Measurements from ENCODE around the gene ASAP2.

ASAP2 gene

DNA sequence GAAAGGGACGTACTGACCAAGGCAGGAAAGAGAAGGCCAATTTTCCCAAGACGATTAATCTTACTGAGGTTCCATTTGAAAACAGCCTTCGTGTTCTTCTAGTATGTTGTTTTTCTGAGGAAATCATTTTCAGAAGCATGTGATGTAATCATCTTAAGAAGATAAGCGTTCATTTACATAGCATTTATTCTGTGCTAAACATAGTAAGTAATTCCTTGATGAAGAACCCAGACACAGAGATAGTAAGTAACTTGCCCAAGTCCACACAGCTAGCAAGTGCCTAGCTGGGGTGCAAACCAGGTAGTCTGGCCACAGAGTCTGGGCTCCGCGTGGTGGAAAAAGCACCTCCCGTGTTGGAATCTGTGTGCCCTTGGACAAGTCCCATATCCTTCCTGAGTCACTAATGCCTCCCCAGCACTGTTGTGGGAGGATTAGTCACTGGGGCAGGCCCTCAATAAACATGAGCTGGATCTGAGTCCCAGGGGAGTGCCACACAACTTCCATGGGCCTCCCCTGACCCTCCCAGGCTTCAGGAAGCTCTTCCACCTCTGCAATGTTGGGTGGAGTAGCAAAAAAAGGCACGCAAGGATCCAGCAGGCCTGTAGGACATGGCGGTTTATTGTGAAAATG lies 26.9 kb upstream of the ASAP2 start:
- Histone ChIP-seq H3K79me2 (ENCODE audit: insufficient read depth, low read depth) (no peaks in the 10 kb centered on the region), H2AFZ (ENCODE audit: low read depth) (no peak overlapping the region), H3K4me2 (no peak overlapping the region), H3K36me3 (ENCODE audit: insufficient read depth) (no peaks in the 10 kb centered on the region), H3K27me3 (ENCODE audit: insufficient read depth, low read depth) (no peaks in the 10 kb centered on the region), H3K9ac (no peak overlapping the region), H4K20me1 (ENCODE audit: insufficient read depth) (no peaks in the 10 kb centered on the region), H3K27ac (no peak overlapping the region), H3K4me3 (IDR thresholded peaks at IDR 0.05; ENCODE audit: insufficient read depth, low read depth, low read length) (no peak overlapping the region), H3K4me1 (ENCODE audit: low read depth, poor library complexity, severe bottlenecking) (no peaks in the 10 kb centered on the region)
- TF ChIP-seq, protein P1, sequence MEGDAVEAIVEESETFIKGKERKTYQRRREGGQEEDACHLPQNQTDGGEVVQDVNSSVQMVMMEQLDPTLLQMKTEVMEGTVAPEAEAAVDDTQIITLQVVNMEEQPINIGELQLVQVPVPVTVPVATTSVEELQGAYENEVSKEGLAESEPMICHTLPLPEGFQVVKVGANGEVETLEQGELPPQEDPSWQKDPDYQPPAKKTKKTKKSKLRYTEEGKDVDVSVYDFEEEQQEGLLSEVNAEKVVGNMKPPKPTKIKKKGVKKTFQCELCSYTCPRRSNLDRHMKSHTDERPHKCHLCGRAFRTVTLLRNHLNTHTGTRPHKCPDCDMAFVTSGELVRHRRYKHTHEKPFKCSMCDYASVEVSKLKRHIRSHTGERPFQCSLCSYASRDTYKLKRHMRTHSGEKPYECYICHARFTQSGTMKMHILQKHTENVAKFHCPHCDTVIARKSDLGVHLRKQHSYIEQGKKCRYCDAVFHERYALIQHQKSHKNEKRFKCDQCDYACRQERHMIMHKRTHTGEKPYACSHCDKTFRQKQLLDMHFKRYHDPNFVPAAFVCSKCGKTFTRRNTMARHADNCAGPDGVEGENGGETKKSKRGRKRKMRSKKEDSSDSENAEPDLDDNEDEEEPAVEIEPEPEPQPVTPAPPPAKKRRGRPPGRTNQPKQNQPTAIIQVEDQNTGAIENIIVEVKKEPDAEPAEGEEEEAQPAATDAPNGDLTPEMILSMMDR (conservative IDR thresholded peaks at IDR 0.05; ENCODE audit: low read depth, low read length), result no peak

DNA sequence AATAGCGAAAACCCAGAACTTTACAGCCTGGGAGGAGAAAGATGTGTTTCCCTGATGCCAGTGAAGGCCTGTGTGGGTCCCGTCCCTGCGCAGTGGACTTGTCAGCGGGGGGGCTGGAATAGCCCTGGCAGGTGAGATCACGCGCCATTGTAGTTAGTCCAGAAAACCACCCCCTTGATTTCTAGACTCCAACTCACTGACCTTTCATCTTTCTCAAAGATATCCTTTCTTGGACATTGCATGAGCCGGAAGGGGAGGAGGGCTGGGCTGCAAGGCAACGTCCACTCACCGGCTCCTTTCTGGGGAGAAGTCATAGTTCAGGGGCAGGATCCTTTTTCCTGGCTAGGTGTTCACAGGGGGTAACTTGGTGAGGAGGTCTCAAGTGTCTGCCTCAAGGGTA lies 22.3 kb upstream of the ASAP2 start:
- Histone ChIP-seq H3K4me3 (IDR thresholded peaks at IDR 0.05; ENCODE audit: insufficient read depth, low read depth, low read length) (no peak overlapping the region), H3K9ac (no peak overlapping the region), H2AFZ (ENCODE audit: low read depth) (no peak overlapping the region), H3K79me2 (ENCODE audit: insufficient read depth, low read depth) (no peaks in the 10 kb centered on the region), H3K27ac (no peak overlapping the region), H3K27me3 (ENCODE audit: insufficient read depth, low read depth) (no peaks in the 10 kb centered on the region), H4K20me1 (ENCODE audit: insufficient read depth) (no peaks in the 10 kb centered on the region), H3K4me2 (no peak overlapping the region), H3K4me1 (ENCODE audit: low read depth, poor library complexity, severe bottlenecking) (no peaks in the 10 kb centered on the region), H3K36me3 (ENCODE audit: insufficient read depth) (no peaks in the 10 kb centered on the region)
- TF ChIP-seq, protein P1 (conservative IDR thresholded peaks at IDR 0.05; ENCODE audit: low read depth, low read length), result no peak

DNA sequence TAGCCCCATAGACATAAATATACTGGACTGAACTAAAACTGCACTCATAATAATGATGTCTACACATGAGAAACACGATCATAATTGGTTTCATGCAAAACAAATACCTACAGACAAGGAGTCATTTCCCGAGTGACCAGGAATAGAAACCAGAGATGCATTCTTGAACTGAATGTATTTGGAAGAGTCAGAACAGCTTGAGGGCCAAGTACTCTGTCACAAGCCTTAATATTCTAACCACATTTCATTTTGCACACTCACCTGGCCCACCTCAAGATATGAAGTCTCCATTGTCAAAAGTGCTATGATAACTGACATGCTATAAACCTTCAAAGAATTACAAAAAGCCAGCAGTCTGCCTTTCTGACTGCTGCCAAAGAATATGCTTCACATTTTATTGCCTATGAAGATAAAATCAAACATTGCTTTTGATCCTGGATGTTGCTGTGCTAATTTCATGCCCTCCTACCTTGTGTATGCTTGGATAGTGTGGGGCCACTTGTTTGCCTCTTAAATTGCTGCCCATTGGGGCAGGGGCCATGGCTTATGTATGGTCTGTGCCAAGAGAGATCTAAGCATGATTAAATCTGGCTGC lies 18.9 kb upstream of the ASAP2 start:
- Histone ChIP-seq H2AFZ (ENCODE audit: low read depth) (no peak overlapping the region), H4K20me1 (ENCODE audit: insufficient read depth) (no peaks in the 10 kb centered on the region), H3K27me3 (ENCODE audit: insufficient read depth, low read depth) (no peaks in the 10 kb centered on the region), H3K4me1 (ENCODE audit: low read depth, poor library complexity, severe bottlenecking) (no peaks in the 10 kb centered on the region), H3K4me3 (IDR thresholded peaks at IDR 0.05; ENCODE audit: insufficient read depth, low read depth, low read length) (no peak overlapping the region), H3K27ac (no peak overlapping the region), H3K9ac (no peak overlapping the region), H3K36me3 (ENCODE audit: insufficient read depth) (no peaks in the 10 kb centered on the region), H3K4me2 (no peak overlapping the region), H3K79me2 (ENCODE audit: insufficient read depth, low read depth) (no peaks in the 10 kb centered on the region)
- TF ChIP-seq, protein P1 (conservative IDR thresholded peaks at IDR 0.05; ENCODE audit: low read depth, low read length), result no peak

DNA sequence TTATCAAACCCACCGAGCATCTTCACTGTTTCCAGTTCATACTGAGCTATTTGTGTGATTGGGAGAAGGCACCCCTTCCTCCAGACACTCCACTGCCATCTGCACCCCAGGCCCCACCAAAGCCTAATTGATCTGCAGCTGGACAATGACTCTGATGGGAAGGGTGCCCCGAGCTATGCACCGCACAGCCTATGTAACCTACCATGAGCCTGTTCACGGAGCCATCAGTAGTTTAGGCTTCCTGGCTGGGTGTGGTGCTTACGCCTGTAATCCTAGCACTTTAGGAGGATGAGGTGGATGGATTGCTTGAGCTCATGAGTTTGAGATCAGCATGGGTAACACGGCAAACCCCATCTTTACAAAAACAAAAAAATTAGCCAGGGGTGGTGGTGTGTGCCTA lies 17.8 kb upstream of the ASAP2 start:
- no peak overlapping the region for H2AFZ ChIP-seq (ENCODE audit: low read depth)
- no peak overlapping the region for H3K9ac ChIP-seq
- no peaks in the 10 kb centered on the region for H3K27me3 ChIP-seq (ENCODE audit: insufficient read depth, low read depth)
- H3K79me2 ChIP-seq (ENCODE audit: insufficient read depth, low read depth), result no peaks in the 10 kb centered on the region
- H3K4me2 ChIP-seq, result no peak overlapping the region
- H3K4me3 ChIP-seq (IDR thresholded peaks at IDR 0.05; ENCODE audit: insufficient read depth, low read depth, low read length), result no peak overlapping the region
- no peaks in the 10 kb centered on the region for H3K4me1 ChIP-seq (ENCODE audit: low read depth, poor library complexity, severe bottlenecking)
- no peaks in the 10 kb centered on the region for H4K20me1 ChIP-seq (ENCODE audit: insufficient read depth)
- H3K36me3 ChIP-seq (ENCODE audit: insufficient read depth), result no peaks in the 10 kb centered on the region
- TF ChIP-seq, protein P1 (conservative IDR thresholded peaks at IDR 0.05; ENCODE audit: low read depth, low read length), result no peak
- no peak overlapping the region for H3K27ac ChIP-seq

All from KMS-11 (cell line).